Measurements from ENCODE around the gene EEF1B2.

DNA sequence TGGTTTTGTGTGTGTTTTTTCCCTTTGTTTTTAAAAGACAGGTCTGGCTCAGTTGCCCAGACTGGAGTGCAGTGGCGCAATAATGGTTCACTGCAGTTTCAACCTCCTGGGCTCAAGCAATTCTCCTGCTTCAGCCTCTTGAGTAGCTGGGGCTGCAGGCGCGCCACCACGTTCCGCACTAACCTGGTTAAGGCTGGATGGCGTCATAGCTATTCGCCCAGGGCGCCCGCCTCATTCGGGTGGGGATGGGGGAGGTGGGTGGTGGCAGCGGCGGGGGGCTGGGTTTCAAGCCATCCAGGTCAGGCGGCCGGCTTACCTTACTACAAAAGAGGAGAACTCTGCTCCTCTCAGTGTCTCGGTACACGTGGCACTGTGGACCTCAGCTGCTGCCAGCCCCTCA is 42.8 kb downstream of the EEF1B2 start:
- TF ChIP-seq CHD1 (IDR thresholded peaks at IDR 0.05; ENCODE audit: low read depth, low read length) (no peak), TAF1 (IDR thresholded peaks at IDR 0.05; ENCODE audit: low read depth, low read length) (no peak), POLR2A (IDR thresholded peaks at IDR 0.05; ENCODE audit: control extremely low read depth in 1 of 2, low read depth in 2 of 2, low read length in 2 of 2) (no peak), YY1 (IDR thresholded peaks at IDR 0.05; ENCODE audit: low read depth, low read length) (no peak), EP300 (IDR thresholded peaks at IDR 0.05; ENCODE audit: borderline replicate concordance in 1 of 2, low read depth in 2 of 2, low read length in 2 of 2) (no peak), POLR2AphosphoS5 (IDR thresholded peaks at IDR 0.05; ENCODE audit: low read depth, low read length) (no peak), GTF2F1 (IDR thresholded peaks at IDR 0.05; ENCODE audit: borderline replicate concordance, low read depth, low read length) (no peak), JUND (IDR thresholded peaks at IDR 0.05; ENCODE audit: low read length) (no peak)
- TF ChIP-seq, protein P1, sequence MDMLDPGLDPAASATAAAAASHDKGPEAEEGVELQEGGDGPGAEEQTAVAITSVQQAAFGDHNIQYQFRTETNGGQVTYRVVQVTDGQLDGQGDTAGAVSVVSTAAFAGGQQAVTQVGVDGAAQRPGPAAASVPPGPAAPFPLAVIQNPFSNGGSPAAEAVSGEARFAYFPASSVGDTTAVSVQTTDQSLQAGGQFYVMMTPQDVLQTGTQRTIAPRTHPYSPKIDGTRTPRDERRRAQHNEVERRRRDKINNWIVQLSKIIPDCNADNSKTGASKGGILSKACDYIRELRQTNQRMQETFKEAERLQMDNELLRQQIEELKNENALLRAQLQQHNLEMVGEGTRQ (IDR thresholded peaks at IDR 0.05; ENCODE audit: low read length) = no peak
- TF ChIP-seq, protein P2, sequence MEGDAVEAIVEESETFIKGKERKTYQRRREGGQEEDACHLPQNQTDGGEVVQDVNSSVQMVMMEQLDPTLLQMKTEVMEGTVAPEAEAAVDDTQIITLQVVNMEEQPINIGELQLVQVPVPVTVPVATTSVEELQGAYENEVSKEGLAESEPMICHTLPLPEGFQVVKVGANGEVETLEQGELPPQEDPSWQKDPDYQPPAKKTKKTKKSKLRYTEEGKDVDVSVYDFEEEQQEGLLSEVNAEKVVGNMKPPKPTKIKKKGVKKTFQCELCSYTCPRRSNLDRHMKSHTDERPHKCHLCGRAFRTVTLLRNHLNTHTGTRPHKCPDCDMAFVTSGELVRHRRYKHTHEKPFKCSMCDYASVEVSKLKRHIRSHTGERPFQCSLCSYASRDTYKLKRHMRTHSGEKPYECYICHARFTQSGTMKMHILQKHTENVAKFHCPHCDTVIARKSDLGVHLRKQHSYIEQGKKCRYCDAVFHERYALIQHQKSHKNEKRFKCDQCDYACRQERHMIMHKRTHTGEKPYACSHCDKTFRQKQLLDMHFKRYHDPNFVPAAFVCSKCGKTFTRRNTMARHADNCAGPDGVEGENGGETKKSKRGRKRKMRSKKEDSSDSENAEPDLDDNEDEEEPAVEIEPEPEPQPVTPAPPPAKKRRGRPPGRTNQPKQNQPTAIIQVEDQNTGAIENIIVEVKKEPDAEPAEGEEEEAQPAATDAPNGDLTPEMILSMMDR (IDR thresholded peaks at IDR 0.05; ENCODE audit: control extremely low read depth in 1 of 3, insufficient read depth in 1 of 3, low read depth in 1 of 3, low read length in 3 of 3) = no peak

Data from H1 (cell line).